GM10248 (cell line): ENCODE measurements around the gene ANKS4B.
"Not testable (repeated sequence)": the region's sequence is repeated elsewhere in the genome, so short reads cannot be mapped to it uniquely, and the experiment has no call there.

Source experiments
- CTCF ChIA-PET: fragments of 300-600 bp; sonication (Branson Sonifier 250); formaldehyde crosslinking; extraction: SDS; loops from one replicate; lab custom pipeline; 2021; ENCODE audit warnings: antibody characterized with exemption; lab: Yijun Ruan, JAX
- POLR2A ChIA-PET: fragments of 350-650 bp; sonication (Branson Sonifier 250); formaldehyde crosslinking; extraction: SDS; loops from one replicate; lab custom pipeline; 2020; ENCODE audit warnings: antibody characterized with exemption; lab: Yijun Ruan, JAX
- DNase-seq: peaks from one replicate; pipeline ENCODE4 v3.0.0; 2012; ENCODE audit errors: extremely low spot score
- CTCF ChIP-seq: IDR thresholded peaks from 2 replicates; pipeline ENCODE4 v1.5.1; 2012; ENCODE audit warnings: mild to moderate bottlenecking, low read depth; ENCODE audit errors: extremely low read depth, missing control alignments, control extremely low read depth

The ANKS4B gene

GRCh38 chr16:21239646-21240045 lies 6.1 kb downstream of the ANKS4B start:
- POLR2A ChIA-PET = no interaction called here
- CTCF ChIA-PET = no interaction called here
- no peak for TF ChIP-seq CTCF
- no peak for DNase-seq

- TF ChIP-seq CTCF = no peak
- ChIA-PET CTCF (interaction anchor here (1.3 kb wide), 1 partner anchor 54 kb away, joined by 4 read pairs; no protein-coding TSS in a partner anchor), POLR2A (no interaction called here)
- no peak for DNase-seq
Measured at GRCh38 chr16:21242756-21243155, 9.3 kb downstream of the ANKS4B start.

GRCh38 chr16:21244518-21245215 lies 11.2 kb downstream of the ANKS4B start:
- CTCF ChIA-PET = no interaction called here
- POLR2A ChIA-PET = no interaction called here
- TF ChIP-seq CTCF = no peak
- DNase-seq = no peak

- CTCF ChIA-PET, DNase-seq: not testable (repeated sequence)
- POLR2A ChIA-PET = interaction anchor here (0.7 kb wide), 1 partner anchor 79 kb away, joined by 3 read pairs; no protein-coding TSS in a partner anchor
Measured at GRCh38 chr16:21248179-21248578, 14.7 kb downstream of the ANKS4B start.

GRCh38 chr16:21250072-21250923 lies 16.8 kb downstream of the ANKS4B start:
- CTCF ChIA-PET = no interaction called here
- no peak for TF ChIP-seq CTCF
- no peak for DNase-seq
- POLR2A ChIA-PET = no interaction called here

GRCh38 chr16:21253470-21253869 lies 20.0 kb downstream of the ANKS4B start:
- no peak for DNase-seq
- CTCF ChIA-PET = no interaction called here
- POLR2A ChIA-PET = no interaction called here
- no peak for TF ChIP-seq CTCF

- ChIA-PET POLR2A (no interaction called here), CTCF (no interaction called here)
Measured at GRCh38 chr16:21256636-21257035, 23.1 kb downstream of the ANKS4B start.

More at GRCh38 chr16:21256636-21257035, 23.1 kb downstream of the ANKS4B start:
- no peak for TF ChIP-seq CTCF
- DNase-seq = no peak
